ENCODE data around the gene KLHL33.
"Not testable (repeated sequence)": the region's sequence is repeated elsewhere in the genome, so short reads cannot be mapped to it uniquely, and the experiment has no call there.

The KLHL33 gene

GRCh38 chr14:20452831-20453230 lies 16.9 kb upstream of the KLHL33 start:
- DNase-seq, result not testable (repeated sequence)

- no peak for DNase-seq
Observed at GRCh38 chr14:20446889-20447288, 10.9 kb upstream of the KLHL33 start.

GRCh38 chr14:20443650-20444049 lies 7.7 kb upstream of the KLHL33 start:
- DNase-seq, result not testable (repeated sequence)

- no peak for DNase-seq
Observed at GRCh38 chr14:20441461-20441860, 5.5 kb upstream of the KLHL33 start.

- DNase-seq, result no peak
Observed at GRCh38 chr14:20440882-20441281, 4.9 kb upstream of the KLHL33 start.

GRCh38 chr14:20440465-20440864 lies 4.5 kb upstream of the KLHL33 start:
- no peak for DNase-seq

- DNase-seq, result no peak
Observed at GRCh38 chr14:20438664-20439063, 2.7 kb upstream of the KLHL33 start.

- DNase-seq, result no peak
Observed at GRCh38 chr14:20436363-20436755, 393 bp upstream of the KLHL33 start.

- DNase-seq, result peak; percentile 90 to 95
Observed at GRCh38 chr14:20434701-20435581, 1.0 kb downstream of the KLHL33 start.

GRCh38 chr14:20429801-20430669 lies 5.9 kb downstream of the KLHL33 start:
- peak; percentile 94 to 98 for DNase-seq

- no peak for DNase-seq
Observed at GRCh38 chr14:20428802-20429201, 7.2 kb downstream of the KLHL33 start.

- no peak for DNase-seq
Observed at GRCh38 chr14:20428010-20428365, 8.0 kb downstream of the KLHL33 start.

- no peak for DNase-seq
Observed at GRCh38 chr14:20427231-20428009, 8.5 kb downstream of the KLHL33 start.

- DNase-seq, result no peak
Observed at GRCh38 chr14:20424851-20425250, 11.1 kb downstream of the KLHL33 start.

GRCh38 chr14:20422886-20423285 lies 13.1 kb downstream of the KLHL33 start:
- DNase-seq, result no peak

GRCh38 chr14:20421267-20421666 lies 14.7 kb downstream of the KLHL33 start:
- DNase-seq, result no peak

- DNase-seq, result no peak
Observed at GRCh38 chr14:20419419-20419818, 16.5 kb downstream of the KLHL33 start.

GRCh38 chr14:20418501-20418909 lies 17.5 kb downstream of the KLHL33 start:
- no peak for DNase-seq

GRCh38 chr14:20417250-20418186 lies 18.4 kb downstream of the KLHL33 start:
- no peak for DNase-seq

GRCh38 chr14:20416223-20416622 lies 19.7 kb downstream of the KLHL33 start:
- DNase-seq, result no peak

- DNase-seq, result peak in 1 of 2 experiments; percentile 63
Observed at GRCh38 chr14:20415782-20416206, 20.2 kb downstream of the KLHL33 start.

- no peak for DNase-seq
Observed at GRCh38 chr14:20413744-20414082, 22.3 kb downstream of the KLHL33 start.

Measured in cerebellar nuclear complex (tissue), 1 donor.